HEK293 (cell line): ENCODE data around the gene NGF.

Source experiments
- ATF2 ChIP-seq: fragments of 450-650 bp; formaldehyde crosslinking; IDR thresholded peaks from 2 replicates; pipeline ENCODE4 v1.5.1; 2016; ENCODE audit warnings: missing biosample characterization, missing genetic modification characterization, low read depth
- BCL11A ChIP-seq: fragments of 450-650 bp; formaldehyde crosslinking; IDR thresholded peaks from 2 replicates; pipeline ENCODE4 v1.5.1; 2016; ENCODE audit warnings: low read depth, missing biosample characterization, missing genetic modification characterization
- BCL11B ChIP-seq: fragments of 450-650 bp; formaldehyde crosslinking; IDR thresholded peaks from 2 replicates; pipeline ENCODE4 v1.5.1; 2016; ENCODE audit warnings: low read depth, missing biosample characterization, missing genetic modification characterization
- HOXA7 ChIP-seq: sonication (generic); formaldehyde crosslinking; IDR thresholded peaks from 2 replicates; pipeline ENCODE4 v1.8.1; 2022; ENCODE audit warnings: missing genetic modification reagents, borderline replicate concordance
- HOXD13 ChIP-seq: sonication (generic); formaldehyde crosslinking; IDR thresholded peaks from 2 replicates; pipeline ENCODE4 v1.8.0; 2022; ENCODE audit warnings: missing genetic modification reagents, borderline replicate concordance
- KLF7 ChIP-seq: fragments of 450-650 bp; formaldehyde crosslinking; IDR thresholded peaks from 2 replicates; pipeline ENCODE4 v1.5.1; 2016; ENCODE audit warnings: missing biosample characterization, missing genetic modification characterization, borderline replicate concordance
- SCRT1 ChIP-seq: fragments of 450-650 bp; formaldehyde crosslinking; IDR thresholded peaks from 2 replicates; pipeline ENCODE4 v1.5.1; 2016; ENCODE audit warnings: missing biosample characterization, missing genetic modification characterization, borderline replicate concordance
- SCRT2 ChIP-seq: fragments of 450-650 bp; formaldehyde crosslinking; IDR thresholded peaks from 2 replicates; pipeline ENCODE4 v1.5.1; 2016; ENCODE audit warnings: missing biosample characterization, missing genetic modification characterization
- SP3 ChIP-seq: fragments of 450-650 bp; formaldehyde crosslinking; IDR thresholded peaks from 2 replicates; pipeline ENCODE4 v1.5.1; 2016; ENCODE audit warnings: missing biosample characterization, missing genetic modification characterization
- TRIM28 ChIP-seq: IDR thresholded peaks from 2 replicates; pipeline ENCODE4 v1.6.1; 2011; ENCODE audit warnings: low read length, control low read depth, borderline replicate concordance
- ZBTB11 ChIP-seq: fragments of 450-650 bp; formaldehyde crosslinking; conservative IDR thresholded peaks from 2 replicates; pipeline ENCODE4 v1.5.1; 2016; ENCODE audit warnings: low read depth, missing biosample characterization, missing genetic modification characterization
- ZFHX2 ChIP-seq: fragments of 450-650 bp; formaldehyde crosslinking; conservative IDR thresholded peaks from 2 replicates; pipeline ENCODE4 v1.5.1; 2016; ENCODE audit warnings: missing biosample characterization, missing genetic modification characterization
- ZIC2 ChIP-seq: fragments of 450-650 bp; formaldehyde crosslinking; IDR thresholded peaks from 2 replicates; pipeline ENCODE4 v1.5.1; 2016; ENCODE audit warnings: missing biosample characterization, missing genetic modification characterization
- ZNF114 ChIP-seq: fragments of 450-650 bp; formaldehyde crosslinking; IDR thresholded peaks from 2 replicates; pipeline ENCODE4 v1.5.0; 2017; ENCODE audit warnings: missing biosample characterization, missing genetic modification characterization
- ZNF18 ChIP-seq: fragments of 450-650 bp; formaldehyde crosslinking; IDR thresholded peaks from 2 replicates; pipeline ENCODE4 v1.5.1; 2016; ENCODE audit warnings: missing biosample characterization, missing genetic modification characterization
- ZNF184 ChIP-seq: fragments of 450-650 bp; IDR thresholded peaks from 2 replicates; pipeline ENCODE4 v1.5.1; 2018; ENCODE audit warnings: missing biosample characterization, mild to moderate bottlenecking, missing genetic modification characterization
- ZNF23 ChIP-seq: fragments of 450-650 bp; formaldehyde crosslinking; IDR thresholded peaks from 2 replicates; pipeline ENCODE4 v1.5.1; 2016; ENCODE audit warnings: missing biosample characterization, missing genetic modification characterization, borderline replicate concordance
- ZNF274 ChIP-seq, 2 experiments: fragments of 200-500 bp in 1 of 2; fragments of 450-650 bp in 1 of 2; sonication (Bioruptor generic) in 1 of 2; formaldehyde crosslinking in 1 of 2; IDR thresholded peaks; 2 replicates each; pipeline versions ENCODE4 v1.5.1 to v1.6.1; 2014 to 2016; ENCODE audit warnings: borderline replicate concordance in 1 of 2, inconsistent platforms in 1 of 2, low read length in 1 of 2, missing biosample characterization in 1 of 2, missing genetic modification characterization in 1 of 2
- ZNF335 ChIP-seq: fragments of 450-650 bp; formaldehyde crosslinking; conservative IDR thresholded peaks from 2 replicates; pipeline ENCODE4 v1.5.1; 2016; ENCODE audit warnings: missing biosample characterization, missing genetic modification characterization
- ZNF521 ChIP-seq: fragments of 450-650 bp; formaldehyde crosslinking; IDR thresholded peaks from 2 replicates; pipeline ENCODE4 v1.5.1; 2017; ENCODE audit warnings: missing biosample characterization, mild to moderate bottlenecking, missing genetic modification characterization
- ZNF549 ChIP-seq: fragments of 450-650 bp; IDR thresholded peaks from 2 replicates; pipeline ENCODE4 v1.5.1; 2018; ENCODE audit warnings: missing biosample characterization, missing genetic modification characterization, mild to moderate bottlenecking, inconsistent platforms, moderate library complexity
- ZNF571 ChIP-seq: fragments of 450-650 bp; formaldehyde crosslinking; IDR thresholded peaks from 2 replicates; pipeline ENCODE4 v1.5.0; 2017; ENCODE audit warnings: missing biosample characterization, missing genetic modification characterization
- ZNF701 ChIP-seq: fragments of 450-650 bp; formaldehyde crosslinking; IDR thresholded peaks from 2 replicates; pipeline ENCODE4 v1.5.1; 2016; ENCODE audit warnings: missing biosample characterization, missing genetic modification characterization
- ZNF747 ChIP-seq: fragments of 450-650 bp; formaldehyde crosslinking; IDR thresholded peaks from 2 replicates; pipeline ENCODE4 v1.5.1; 2016; ENCODE audit warnings: missing biosample characterization, missing genetic modification characterization
- ZSCAN16 ChIP-seq: fragments of 450-650 bp; formaldehyde crosslinking; IDR thresholded peaks from 2 replicates; pipeline ENCODE4 v1.5.1; 2016; ENCODE audit warnings: missing biosample characterization, missing genetic modification characterization
- TF ChIP-seq, protein P1 (sequence below): fragments of 450-650 bp; formaldehyde crosslinking; IDR thresholded peaks from 2 replicates; pipeline ENCODE4 v1.5.1; 2016; ENCODE audit warnings: missing biosample characterization, missing genetic modification characterization, low read depth
- TF ChIP-seq, protein P2 (sequence below): fragments of 450-650 bp; formaldehyde crosslinking; IDR thresholded peaks from 2 replicates; pipeline ENCODE4 v1.5.1; 2016; ENCODE audit warnings: missing biosample characterization, missing genetic modification characterization
- TF ChIP-seq, protein P3 (sequence below): IDR thresholded peaks from 2 replicates; pipeline ENCODE4 v1.6.1; 2011; ENCODE audit warnings: mild to moderate bottlenecking, low read depth, low read length, borderline replicate concordance

Gene NGF

DNA sequence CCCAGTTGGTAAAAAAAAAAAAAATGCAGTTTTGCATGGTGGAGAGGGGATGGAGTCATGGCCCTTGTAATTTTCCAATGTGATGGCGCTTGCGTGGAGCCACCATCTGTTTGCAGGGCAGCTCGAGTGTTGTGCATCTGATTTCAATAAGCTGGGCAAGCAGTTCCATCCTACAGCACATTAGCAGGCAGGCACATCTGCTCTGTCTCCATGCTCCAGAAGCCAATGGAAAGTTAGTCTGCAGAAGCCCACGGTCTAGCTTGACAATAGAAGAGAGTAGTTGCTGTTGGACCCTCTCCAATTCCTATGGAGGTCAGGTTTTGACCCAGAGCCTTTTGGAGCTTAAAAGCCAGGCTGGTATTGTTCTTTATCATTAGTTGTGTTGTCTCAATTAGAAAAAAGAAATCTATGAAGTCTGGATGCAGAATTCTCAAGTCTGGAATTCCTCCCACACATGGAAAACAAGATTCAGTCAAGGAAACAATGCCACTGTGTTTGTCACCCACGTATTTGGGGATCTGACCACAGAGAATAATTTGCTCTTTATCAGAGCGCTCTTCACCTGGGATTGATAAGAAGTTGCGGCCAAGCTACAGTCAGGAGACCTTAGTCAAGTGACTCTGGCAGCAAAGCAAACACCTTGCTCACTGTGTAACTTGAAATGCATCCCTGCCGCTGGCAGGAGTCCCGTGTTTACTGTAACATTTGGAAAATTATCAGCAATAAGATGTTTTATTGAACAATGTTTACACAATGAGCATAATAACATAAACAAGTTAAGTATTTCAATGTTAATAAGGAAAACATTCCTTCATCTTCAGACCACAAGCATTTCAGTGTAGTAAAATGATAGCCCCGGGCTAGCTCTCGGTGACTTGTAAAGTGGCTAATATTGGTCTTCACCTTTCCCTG is 20.7 kb downstream of the NGF start (continued):
- TF ChIP-seq, protein P1, sequence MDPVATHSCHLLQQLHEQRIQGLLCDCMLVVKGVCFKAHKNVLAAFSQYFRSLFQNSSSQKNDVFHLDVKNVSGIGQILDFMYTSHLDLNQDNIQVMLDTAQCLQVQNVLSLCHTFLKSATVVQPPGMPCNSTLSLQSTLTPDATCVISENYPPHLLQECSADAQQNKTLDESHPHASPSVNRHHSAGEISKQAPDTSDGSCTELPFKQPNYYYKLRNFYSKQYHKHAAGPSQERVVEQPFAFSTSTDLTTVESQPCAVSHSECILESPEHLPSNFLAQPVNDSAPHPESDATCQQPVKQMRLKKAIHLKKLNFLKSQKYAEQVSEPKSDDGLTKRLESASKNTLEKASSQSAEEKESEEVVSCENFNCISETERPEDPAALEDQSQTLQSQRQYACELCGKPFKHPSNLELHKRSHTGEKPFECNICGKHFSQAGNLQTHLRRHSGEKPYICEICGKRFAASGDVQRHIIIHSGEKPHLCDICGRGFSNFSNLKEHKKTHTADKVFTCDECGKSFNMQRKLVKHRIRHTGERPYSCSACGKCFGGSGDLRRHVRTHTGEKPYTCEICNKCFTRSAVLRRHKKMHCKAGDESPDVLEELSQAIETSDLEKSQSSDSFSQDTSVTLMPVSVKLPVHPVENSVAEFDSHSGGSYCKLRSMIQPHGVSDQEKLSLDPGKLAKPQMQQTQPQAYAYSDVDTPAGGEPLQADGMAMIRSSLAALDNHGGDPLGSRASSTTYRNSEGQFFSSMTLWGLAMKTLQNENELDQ = no peak
- TF ChIP-seq, protein P2, sequence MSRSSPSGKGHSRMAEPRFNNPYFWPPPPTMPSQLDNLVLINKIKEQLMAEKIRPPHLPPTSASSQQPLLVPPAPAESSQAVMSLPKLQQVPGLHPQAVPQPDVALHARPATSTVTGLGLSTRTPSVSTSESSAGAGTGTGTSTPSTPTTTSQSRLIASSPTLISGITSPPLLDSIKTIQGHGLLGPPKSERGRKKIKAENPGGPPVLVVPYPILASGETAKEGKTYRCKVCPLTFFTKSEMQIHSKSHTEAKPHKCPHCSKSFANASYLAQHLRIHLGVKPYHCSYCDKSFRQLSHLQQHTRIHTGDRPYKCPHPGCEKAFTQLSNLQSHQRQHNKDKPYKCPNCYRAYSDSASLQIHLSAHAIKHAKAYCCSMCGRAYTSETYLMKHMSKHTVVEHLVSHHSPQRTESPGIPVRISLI = no peak
- TF ChIP-seq ZFHX2 (tag by site-specific recombination) (peak; percentile 51), ZNF701 (tag by site-specific recombination) (no peak), ZNF23 (tag by site-specific recombination) (no peak), ZNF18 (tag by site-specific recombination) (no peak), HOXD13 (CRISPR knock-in tag) (peak; percentile 73; the same call in 1 of the 2 replicates), SCRT2 (tag by site-specific recombination) (no peak), ATF2 (no peak), ZIC2 (tag by site-specific recombination) (no peak), ZNF114 (tag by site-specific recombination) (no peak), TRIM28 (no peak), ZNF184 (tag by site-specific recombination) (no peak), ZNF571 (no peak), SCRT1 (no peak), ZNF274 (IDR thresholded peaks at IDR 0.05; ENCODE audit: low read length) (no peak), ZNF274 (tag by site-specific recombination; IDR thresholded peaks at IDR 0.05; ENCODE audit: borderline replicate concordance) (no peak), ZSCAN16 (no peak), BCL11A (tag by site-specific recombination) (no peak), KLF7 (tag by site-specific recombination) (no peak), ZNF747 (tag by site-specific recombination) (no peak), ZNF549 (no peak), BCL11B (tag by site-specific recombination) (no peak), SP3 (tag by site-specific recombination) (no peak), HOXA7 (CRISPR knock-in tag) (no peak), ZNF521 (tag by site-specific recombination) (no peak), ZNF335 (tag by site-specific recombination) (no peak), ZBTB11 (tag by site-specific recombination) (peak; percentile 49)
- TF ChIP-seq, protein P3, sequence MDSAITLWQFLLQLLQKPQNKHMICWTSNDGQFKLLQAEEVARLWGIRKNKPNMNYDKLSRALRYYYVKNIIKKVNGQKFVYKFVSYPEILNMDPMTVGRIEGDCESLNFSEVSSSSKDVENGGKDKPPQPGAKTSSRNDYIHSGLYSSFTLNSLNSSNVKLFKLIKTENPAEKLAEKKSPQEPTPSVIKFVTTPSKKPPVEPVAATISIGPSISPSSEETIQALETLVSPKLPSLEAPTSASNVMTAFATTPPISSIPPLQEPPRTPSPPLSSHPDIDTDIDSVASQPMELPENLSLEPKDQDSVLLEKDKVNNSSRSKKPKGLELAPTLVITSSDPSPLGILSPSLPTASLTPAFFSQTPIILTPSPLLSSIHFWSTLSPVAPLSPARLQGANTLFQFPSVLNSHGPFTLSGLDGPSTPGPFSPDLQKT = no peak
